DND-41 (cell line): ENCODE data around the gene SPDL1.

Experiments used
- EZH2 ChIP-seq: IDR thresholded peaks from 3 replicates; pipeline ENCODE4 v1.6.1; 2012; ENCODE audit warnings: borderline replicate concordance, low read depth, mild to moderate bottlenecking, moderate library complexity, low read length, inconsistent platforms; ENCODE audit not compliant: severe bottlenecking
- TF ChIP-seq, protein P1 (sequence below): IDR thresholded peaks from 2 replicates; pipeline ENCODE4 v1.5.1; 2012; ENCODE audit warnings: borderline replicate concordance, low read length, moderate library complexity, mild to moderate bottlenecking; ENCODE audit not compliant: poor library complexity, severe bottlenecking; ENCODE audit errors: extremely low read depth

- TF ChIP-seq, protein P1, sequence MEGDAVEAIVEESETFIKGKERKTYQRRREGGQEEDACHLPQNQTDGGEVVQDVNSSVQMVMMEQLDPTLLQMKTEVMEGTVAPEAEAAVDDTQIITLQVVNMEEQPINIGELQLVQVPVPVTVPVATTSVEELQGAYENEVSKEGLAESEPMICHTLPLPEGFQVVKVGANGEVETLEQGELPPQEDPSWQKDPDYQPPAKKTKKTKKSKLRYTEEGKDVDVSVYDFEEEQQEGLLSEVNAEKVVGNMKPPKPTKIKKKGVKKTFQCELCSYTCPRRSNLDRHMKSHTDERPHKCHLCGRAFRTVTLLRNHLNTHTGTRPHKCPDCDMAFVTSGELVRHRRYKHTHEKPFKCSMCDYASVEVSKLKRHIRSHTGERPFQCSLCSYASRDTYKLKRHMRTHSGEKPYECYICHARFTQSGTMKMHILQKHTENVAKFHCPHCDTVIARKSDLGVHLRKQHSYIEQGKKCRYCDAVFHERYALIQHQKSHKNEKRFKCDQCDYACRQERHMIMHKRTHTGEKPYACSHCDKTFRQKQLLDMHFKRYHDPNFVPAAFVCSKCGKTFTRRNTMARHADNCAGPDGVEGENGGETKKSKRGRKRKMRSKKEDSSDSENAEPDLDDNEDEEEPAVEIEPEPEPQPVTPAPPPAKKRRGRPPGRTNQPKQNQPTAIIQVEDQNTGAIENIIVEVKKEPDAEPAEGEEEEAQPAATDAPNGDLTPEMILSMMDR = no peak
- no peak for TF ChIP-seq EZH2
These were observed 49.4 kb downstream of the SPDL1 start for GRCh38 chr5:169632946-169633345.
